K562 (cell line): ENCODE data around the gene GPR75.

Experiments
- CREM ChIP-seq: IDR thresholded peaks from 2 replicates; pipeline ENCODE4 v1.6.1; 2014; ENCODE audit warnings: antibody characterized with exemption, low read depth
- JUND ChIP-seq, 2 experiments: IDR thresholded peaks; 2 replicates in 1 of 2; 3 replicates in 1 of 2; pipeline ENCODE4 v1.6.1; 2011; ENCODE audit warnings: borderline replicate concordance in 2 of 2, low read depth in 2 of 2, low read length in 2 of 2, improper control_type of control experiment in 1 of 2, missing biosample characterization in 1 of 2, missing genetic modification characterization in 1 of 2, missing genetic modification reagents in 1 of 2
- POLR2A ChIP-seq: fragments of 450-650 bp; conservative IDR thresholded peaks from 2 replicates; pipeline ENCODE4 v1.6.1; 2016
- RBBP5 ChIP-seq: fragments of 200-600 bp; sonication (generic); IDR thresholded peaks from 2 replicates; pipeline ENCODE4 v1.6.1; 2012; ENCODE audit warnings: borderline replicate concordance, mild to moderate bottlenecking, low read length, control low read depth, inconsistent platforms; ENCODE audit not compliant: insufficient read depth, poor library complexity, severe bottlenecking
- SPI1 ChIP-seq: IDR thresholded peaks from 2 replicates; pipeline ENCODE4 v1.6.1; 2011; ENCODE audit warnings: low read depth, low read length, control low read depth, borderline replicate concordance
- ZNF384 ChIP-seq: IDR thresholded peaks from 2 replicates; pipeline ENCODE4 v1.6.1; 2012; ENCODE audit warnings: low read depth, low read length, improper control_type of control experiment
- TF ChIP-seq, protein P1 (sequence below), 3 experiments: IDR thresholded peaks in 2 of 3; conservative IDR thresholded peaks in 1 of 3; 2 replicates each; pipeline ENCODE4 v1.5.1; 2011 to 2012; ENCODE audit warnings: low read length in 3 of 3, mild to moderate bottlenecking in 3 of 3, control low read depth in 2 of 3, improper control_type of control experiment in 1 of 3, inconsistent platforms in 1 of 3, low read depth in 1 of 3, mixed read lengths in 1 of 3, moderate library complexity in 1 of 3; ENCODE audit not compliant: insufficient read depth in 2 of 3

DNA sequence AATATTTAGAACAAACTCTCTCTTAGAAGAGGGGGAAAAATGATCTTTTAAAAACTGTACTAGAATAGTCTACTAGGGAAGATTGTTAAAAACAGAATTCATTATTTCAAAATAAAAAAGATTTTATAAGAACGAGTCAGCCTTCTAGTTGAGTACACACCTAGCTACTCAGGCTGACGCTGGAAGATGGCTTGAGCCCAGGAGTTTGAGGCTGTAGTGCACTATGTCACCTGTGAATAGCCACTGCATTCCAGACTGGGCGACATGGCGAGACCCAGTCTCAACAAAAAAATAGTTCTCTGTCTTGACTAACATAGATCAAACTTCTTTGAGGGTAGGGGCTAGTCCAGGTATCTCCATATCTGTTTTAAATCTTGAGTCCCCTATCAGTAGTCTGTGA is 39.1 kb downstream of the GPR75 start:
- TF ChIP-seq RBBP5 (no peak), SPI1 (no peak), ZNF384 (no peak), JUND (IDR thresholded peaks at IDR 0.05; ENCODE audit: borderline replicate concordance, low read depth, low read length) (no peak), JUND (tag; IDR thresholded peaks at IDR 0.05; ENCODE audit: borderline replicate concordance, low read depth, low read length) (no peak), POLR2A (no peak), CREM (no peak)
- TF ChIP-seq, protein P1, sequence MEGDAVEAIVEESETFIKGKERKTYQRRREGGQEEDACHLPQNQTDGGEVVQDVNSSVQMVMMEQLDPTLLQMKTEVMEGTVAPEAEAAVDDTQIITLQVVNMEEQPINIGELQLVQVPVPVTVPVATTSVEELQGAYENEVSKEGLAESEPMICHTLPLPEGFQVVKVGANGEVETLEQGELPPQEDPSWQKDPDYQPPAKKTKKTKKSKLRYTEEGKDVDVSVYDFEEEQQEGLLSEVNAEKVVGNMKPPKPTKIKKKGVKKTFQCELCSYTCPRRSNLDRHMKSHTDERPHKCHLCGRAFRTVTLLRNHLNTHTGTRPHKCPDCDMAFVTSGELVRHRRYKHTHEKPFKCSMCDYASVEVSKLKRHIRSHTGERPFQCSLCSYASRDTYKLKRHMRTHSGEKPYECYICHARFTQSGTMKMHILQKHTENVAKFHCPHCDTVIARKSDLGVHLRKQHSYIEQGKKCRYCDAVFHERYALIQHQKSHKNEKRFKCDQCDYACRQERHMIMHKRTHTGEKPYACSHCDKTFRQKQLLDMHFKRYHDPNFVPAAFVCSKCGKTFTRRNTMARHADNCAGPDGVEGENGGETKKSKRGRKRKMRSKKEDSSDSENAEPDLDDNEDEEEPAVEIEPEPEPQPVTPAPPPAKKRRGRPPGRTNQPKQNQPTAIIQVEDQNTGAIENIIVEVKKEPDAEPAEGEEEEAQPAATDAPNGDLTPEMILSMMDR (IDR thresholded peaks at IDR 0.05 in 2 of 3, conservative IDR thresholded peaks at IDR 0.05 in 1 of 3; ENCODE audit: insufficient read depth in 2 of 3, low read depth in 1 of 3, low read length in 3 of 3), result no peak
